NB4 (cell line): ENCODE data around the gene AGAP1.

Experiments used
- DNase-seq: peaks from one replicate; pipeline ENCODE4 v3.0.0; 2010; ENCODE audit warnings: low read depth
- H3K4me3 ChIP-seq: one replicate; pipeline ENCODE4 v1.5.1; 2011; ENCODE audit warnings: mild to moderate bottlenecking, low read depth, low read length, moderate library complexity
- MAX ChIP-seq: IDR thresholded peaks from 2 replicates; pipeline ENCODE4 v1.6.1; 2011; ENCODE audit warnings: low read depth, low read length
- MYC ChIP-seq: IDR thresholded peaks from 2 replicates; pipeline ENCODE4 v1.6.1; 2011; ENCODE audit warnings: low read depth, low read length
- POLR2A ChIP-seq: IDR thresholded peaks from 2 replicates; pipeline ENCODE4 v1.6.1; 2011; ENCODE audit warnings: mild to moderate bottlenecking; ENCODE audit not compliant: insufficient read length; ENCODE audit errors: extremely low read depth
- TF ChIP-seq, protein P1 (sequence below): IDR thresholded peaks from one replicate; pipeline ENCODE4 v1.5.1; 2012; ENCODE audit warnings: low read depth, low read length

The AGAP1 gene

DNA sequence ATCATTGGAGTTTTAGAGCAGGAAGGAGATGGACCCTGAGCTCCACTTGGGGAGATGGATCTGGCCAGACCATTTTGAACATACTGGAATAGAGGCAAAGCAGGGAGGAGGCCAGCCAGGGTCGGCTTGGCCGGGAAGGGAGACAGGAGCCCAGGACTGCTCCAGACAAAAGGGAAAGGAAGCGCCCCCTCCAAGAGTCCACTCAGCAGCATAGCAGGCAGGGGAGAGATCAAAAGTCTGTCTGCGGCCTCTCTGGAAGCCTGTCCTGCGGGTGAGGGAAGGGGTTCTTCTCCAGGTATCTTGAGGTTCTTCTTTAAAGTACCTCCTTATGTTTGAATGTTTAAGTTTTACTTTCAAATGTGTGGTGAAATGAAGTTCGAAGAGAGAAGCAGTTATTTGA, 548.2 kb downstream of the AGAP1 start:
- DNase-seq: no peak
- no peak overlapping the region for H3K4me3 ChIP-seq
- TF ChIP-seq, protein P1, sequence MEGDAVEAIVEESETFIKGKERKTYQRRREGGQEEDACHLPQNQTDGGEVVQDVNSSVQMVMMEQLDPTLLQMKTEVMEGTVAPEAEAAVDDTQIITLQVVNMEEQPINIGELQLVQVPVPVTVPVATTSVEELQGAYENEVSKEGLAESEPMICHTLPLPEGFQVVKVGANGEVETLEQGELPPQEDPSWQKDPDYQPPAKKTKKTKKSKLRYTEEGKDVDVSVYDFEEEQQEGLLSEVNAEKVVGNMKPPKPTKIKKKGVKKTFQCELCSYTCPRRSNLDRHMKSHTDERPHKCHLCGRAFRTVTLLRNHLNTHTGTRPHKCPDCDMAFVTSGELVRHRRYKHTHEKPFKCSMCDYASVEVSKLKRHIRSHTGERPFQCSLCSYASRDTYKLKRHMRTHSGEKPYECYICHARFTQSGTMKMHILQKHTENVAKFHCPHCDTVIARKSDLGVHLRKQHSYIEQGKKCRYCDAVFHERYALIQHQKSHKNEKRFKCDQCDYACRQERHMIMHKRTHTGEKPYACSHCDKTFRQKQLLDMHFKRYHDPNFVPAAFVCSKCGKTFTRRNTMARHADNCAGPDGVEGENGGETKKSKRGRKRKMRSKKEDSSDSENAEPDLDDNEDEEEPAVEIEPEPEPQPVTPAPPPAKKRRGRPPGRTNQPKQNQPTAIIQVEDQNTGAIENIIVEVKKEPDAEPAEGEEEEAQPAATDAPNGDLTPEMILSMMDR: no peak
- no peak for TF ChIP-seq MAX
- no peak for TF ChIP-seq POLR2A
- no peak for TF ChIP-seq MYC

GRCh38 chr2:236044191-236044590, 550.3 kb downstream of the AGAP1 start:
- H3K4me3 ChIP-seq: no peak overlapping the region
- TF ChIP-seq, protein P1: no peak
- TF ChIP-seq POLR2A (no peak), MAX (no peak), MYC (no peak)
- no peak for DNase-seq

DNA sequence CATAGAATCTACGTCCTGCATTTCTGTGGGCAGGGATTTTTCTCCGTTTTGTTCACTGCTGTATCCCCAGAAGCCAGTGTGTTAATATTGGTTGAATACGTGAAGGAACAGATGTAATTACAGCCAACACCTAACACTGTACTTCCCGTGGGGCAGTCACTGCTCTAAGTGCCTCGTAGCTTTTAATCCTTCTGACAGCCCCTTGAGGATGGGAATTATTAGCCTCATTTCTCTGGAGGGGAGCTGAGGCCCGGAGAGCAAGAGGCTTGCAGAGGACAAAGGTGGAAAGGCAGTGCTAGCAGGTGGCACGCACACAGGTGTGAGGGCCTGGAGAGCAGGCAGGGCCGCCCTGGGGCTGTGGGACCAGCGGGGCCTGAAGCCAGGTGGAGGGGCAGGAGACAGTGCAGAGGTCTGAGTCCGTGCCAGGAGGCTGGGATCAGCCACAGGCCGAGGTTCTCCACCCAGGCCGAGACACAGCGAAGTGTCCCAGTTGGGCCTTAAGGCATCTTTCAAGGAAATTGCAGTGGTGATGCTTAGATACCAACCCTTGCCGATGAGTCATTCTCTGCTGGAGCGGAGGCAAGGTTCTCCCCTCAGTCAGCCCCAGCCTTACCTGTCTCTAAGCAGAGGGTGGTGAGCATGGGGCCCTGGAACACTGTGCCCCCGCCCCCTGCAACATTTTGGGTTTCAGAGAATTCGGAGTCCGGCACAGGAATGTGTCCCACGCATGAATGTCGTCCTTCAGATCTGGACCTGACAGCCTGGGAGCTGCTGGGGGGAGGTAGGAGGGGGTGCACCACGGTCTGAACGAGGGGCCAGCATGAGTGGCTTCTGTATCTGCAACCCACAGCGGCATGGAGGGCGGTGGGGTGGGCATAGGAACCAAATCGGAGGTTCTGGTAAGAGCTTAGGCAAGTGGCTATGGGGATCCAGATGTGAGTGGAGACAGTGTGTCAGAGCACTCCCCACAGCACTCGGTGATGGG, 551.7 kb downstream of the AGAP1 start:
- no peak for DNase-seq
- TF ChIP-seq POLR2A (no peak), MYC (no peak), MAX (no peak)
- TF ChIP-seq, protein P1: no peak
- H3K4me3 ChIP-seq: no peak overlapping the region

- TF ChIP-seq MYC (no peak), MAX (no peak), POLR2A (no peak)
- TF ChIP-seq, protein P1: no peak
Measured at GRCh38 chr2:236046715-236047114, 552.9 kb downstream of the AGAP1 start.

DNA sequence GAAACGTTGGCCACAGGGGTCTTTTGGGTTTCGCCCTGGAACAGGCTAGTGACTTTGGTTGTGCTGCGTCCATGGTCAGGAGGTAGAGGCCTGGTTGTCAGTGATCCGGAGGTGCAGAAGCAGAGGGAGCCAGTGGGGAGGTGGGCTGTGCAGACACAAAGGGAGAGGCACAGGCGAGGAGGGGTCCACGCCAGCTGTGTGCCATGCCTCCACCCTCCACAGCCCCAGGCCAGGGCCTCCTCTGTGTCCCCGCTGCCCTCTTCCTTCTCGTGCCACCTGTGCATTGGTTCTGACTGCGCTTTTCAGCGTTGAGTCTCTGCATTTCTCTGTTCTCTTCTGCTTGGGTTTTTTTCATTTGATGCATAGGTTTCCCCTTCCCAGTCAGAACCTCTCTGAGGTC, 553.3 kb downstream of the AGAP1 start:
- no peak for DNase-seq
- no peak for TF ChIP-seq MYC
- TF ChIP-seq, protein P1: no peak
- TF ChIP-seq MAX: no peak
- no peak for TF ChIP-seq POLR2A
- no peak overlapping the region for H3K4me3 ChIP-seq

More at GRCh38 chr2:236046715-236047114, 552.9 kb downstream of the AGAP1 start:
- no peak for DNase-seq
- H3K4me3 ChIP-seq: no peak overlapping the region
